HepG2 (cell line): ENCODE results near the gene CD164L2.

Source experiments
- CREB1 ChIP-seq, 2 experiments: fragments of 450-650 bp in 1 of 2; IDR thresholded peaks; 2 replicates each; pipeline ENCODE4 v1.6.1; 2016 to 2017; ENCODE audit warnings: control low read depth in 1 of 2, mild to moderate bottlenecking in 1 of 2, missing compliant biosample characterization in 1 of 2, missing genetic modification characterization in 1 of 2
- NFIB ChIP-seq: sonication (generic); formaldehyde crosslinking; IDR thresholded peaks from 2 replicates; pipeline ENCODE4 v1.9.0; 2021; ENCODE audit warnings: missing genetic modification reagents, mild to moderate bottlenecking, borderline replicate concordance
- TCF7 ChIP-seq: sonication (generic); IDR thresholded peaks from 2 replicates; pipeline ENCODE4 v1.6.1; 2016; ENCODE audit warnings: antibody characterized with exemption, low read depth
- ZNF292 ChIP-seq: sonication (generic); formaldehyde crosslinking; IDR thresholded peaks from 2 replicates; pipeline ENCODE4 v1.8.1; 2022; ENCODE audit warnings: mild to moderate bottlenecking, low read depth, missing genetic modification reagents, borderline replicate concordance

DNA sequence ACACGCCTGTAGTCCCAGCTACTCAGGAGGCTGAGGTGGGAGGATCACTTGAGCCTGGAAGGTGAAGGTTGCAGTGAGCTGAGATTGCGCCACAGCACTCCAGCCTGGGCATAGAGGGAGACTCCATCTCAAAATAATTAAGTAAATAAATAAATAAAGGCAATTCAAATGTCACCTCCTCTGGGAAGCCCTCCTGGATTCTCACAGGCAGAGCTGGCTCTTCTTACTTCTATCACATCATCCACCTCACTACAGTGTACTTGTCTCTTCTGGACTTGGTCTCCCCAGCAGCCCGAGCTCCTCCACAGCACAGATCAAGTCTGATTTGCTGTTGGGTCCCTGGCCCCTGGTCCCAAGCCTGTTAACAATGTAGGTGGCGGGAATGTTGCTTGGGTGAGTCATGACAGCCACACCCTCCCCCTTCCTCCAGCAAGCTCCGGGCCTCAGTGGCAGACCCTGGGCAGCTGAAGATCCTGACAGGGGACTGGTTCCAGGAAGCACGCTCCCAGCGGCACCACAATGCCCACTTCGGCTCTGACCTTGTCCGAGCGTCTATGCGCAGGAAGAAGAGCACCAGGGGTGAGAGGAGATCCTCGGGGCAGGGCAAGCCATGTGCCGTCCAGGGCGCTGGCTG lies 36.0 kb downstream of the CD164L2 start:
- no peak for TF ChIP-seq NFIB (CRISPR knock-in tag)
- no peak for TF ChIP-seq ZNF292
- no peak for TF ChIP-seq TCF7
- no peak for TF ChIP-seq CREB1 (IDR thresholded peaks at IDR 0.05)
- no peak for TF ChIP-seq CREB1 (CRISPR knock-in tag; IDR thresholded peaks at IDR 0.05)
